Fibroblast of lung (primary cell): Measurements from ENCODE around the gene MAGEH1. TPM values are rescaled to one million over a fixed set of nuclear protein-coding genes. Genes with fewer than 3 reads are reported as not detected.

Source experiments
- DNase-seq, 2 donors: peaks; one replicate each; pipeline versions ENCODE4 v3.0.0 to v3.0.0-alpha.2; 2010; ENCODE audit warnings: low read depth in 2 of 2
- H2AFZ ChIP-seq: 2 replicates; pipeline ENCODE4 v1.5.1; 2012; ENCODE audit warnings: low read length, control low read depth, inconsistent platforms
- H3K27ac ChIP-seq: 2 replicates; pipeline ENCODE4 v1.5.1; 2011; ENCODE audit warnings: low read length, control low read depth; ENCODE audit not compliant: insufficient read depth
- H3K27me3 ChIP-seq: 2 replicates; pipeline ENCODE4 v1.5.1; 2011; ENCODE audit warnings: mild to moderate bottlenecking, low read length; ENCODE audit not compliant: control insufficient read depth, insufficient read depth
- H3K36me3 ChIP-seq: 2 replicates; pipeline ENCODE4 v1.5.1; 2011; ENCODE audit warnings: low read length; ENCODE audit not compliant: control insufficient read depth, insufficient read depth
- H3K4me1 ChIP-seq: 2 replicates; pipeline ENCODE4 v1.5.1; 2011; ENCODE audit warnings: low read length; ENCODE audit not compliant: control insufficient read depth, insufficient read depth; ENCODE audit errors: extremely low read depth
- H3K4me2 ChIP-seq: 2 replicates; pipeline ENCODE4 v1.5.1; 2011; ENCODE audit warnings: low read length, control low read depth; ENCODE audit not compliant: insufficient read depth; ENCODE audit errors: extremely low read depth
- H3K4me3 ChIP-seq, 4 experiments: fragments of 200-600 bp in 1 of 4; sonication (generic) in 1 of 4; replicated peaks in 1 of 4; 2 replicates each; pipeline ENCODE4 v1.5.1; 2011 to 2016; ENCODE audit warnings: low read length in 4 of 4, low read depth in 3 of 4, mild to moderate bottlenecking in 3 of 4, control low read depth in 2 of 4, inconsistent platforms in 1 of 4, mixed read lengths in 1 of 4; ENCODE audit not compliant: insufficient read depth in 1 of 4; ENCODE audit errors: control extremely low read depth in 1 of 4
- H3K79me2 ChIP-seq: 2 replicates; pipeline ENCODE4 v1.5.1; 2012; ENCODE audit warnings: mild to moderate bottlenecking, low read length, inconsistent platforms; ENCODE audit not compliant: control insufficient read depth, insufficient read depth
- H3K9ac ChIP-seq: 2 replicates; pipeline ENCODE4 v1.5.1; 2011; ENCODE audit warnings: mild to moderate bottlenecking, low read length, control low read depth; ENCODE audit not compliant: insufficient read depth
- H3K9me3 ChIP-seq: 2 replicates; pipeline ENCODE4 v1.5.1; 2012; ENCODE audit warnings: low read depth, low read length; ENCODE audit not compliant: control insufficient read depth, insufficient read depth
- H4K20me1 ChIP-seq: 2 replicates; pipeline ENCODE4 v1.5.1; 2011; ENCODE audit warnings: low read length; ENCODE audit not compliant: control insufficient read depth, insufficient read depth; ENCODE audit errors: extremely low read depth
- EZH2 ChIP-seq: IDR thresholded peaks from 2 replicates; pipeline ENCODE4 v1.5.1; 2012; ENCODE audit warnings: low read length, control low read depth, mild to moderate bottlenecking; ENCODE audit errors: missing control alignments
- polyA plus RNA-seq, 2 donors: library from polyadenylated mRNA; depleted of rRNA in 1 of 2; stranded (reverse) in 1 of 2; unstranded in 1 of 2; fragments of >200 nt; gene quantifications; 2 replicates each; pipeline ENCODE4 v1.2.1, GENCODE V29; 2011 to 2012; ENCODE audit warnings: missing spikeins in 1 of 2
- total RNA-seq: library from RNA; depleted of rRNA; stranded (reverse); fragments of >200 nt; gene quantifications from 2 replicates; pipeline ENCODE4 v1.2.1, GENCODE V29; 2014
- TF ChIP-seq, protein P1 (sequence below), 2 donors: IDR thresholded peaks in 1 of 2; conservative IDR thresholded peaks in 1 of 2; 1 replicate in 1 of 2; 2 replicates in 1 of 2; pipeline ENCODE4 v1.5.1; 2011 to 2012; ENCODE audit warnings: low read length in 2 of 2, control low read depth in 1 of 2, inconsistent platforms in 1 of 2, low read depth in 1 of 2, mild to moderate bottlenecking in 1 of 2

The MAGEH1 gene
- total and polyA plus RNA-seq, 2 donors (not counting 1 experiment from before 2014, with no cell fraction given), result 16.5 to 38.5 TPM

DNA sequence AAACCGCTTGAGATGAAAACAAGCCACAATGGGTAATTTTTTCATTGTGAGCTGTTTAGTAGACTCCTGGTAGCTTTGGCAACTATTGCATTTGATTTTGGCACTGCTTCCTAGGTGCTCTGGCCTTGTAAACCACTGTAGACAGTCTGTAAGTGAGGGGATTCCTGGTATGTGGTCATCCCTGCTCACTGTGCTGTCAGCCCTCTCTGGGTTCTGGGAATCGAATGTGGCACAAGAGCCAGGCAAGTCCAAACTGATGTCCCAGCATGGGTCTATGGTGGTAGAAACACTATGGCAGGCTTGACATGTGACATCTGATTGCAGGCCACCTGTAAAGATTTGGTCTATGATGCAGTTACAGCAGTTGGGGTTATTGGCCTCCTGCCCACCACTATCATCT lies 35.2 kb downstream of the MAGEH1 start:
- Histone ChIP-seq H3K27ac (no peak overlapping the region), H3K4me2 (no peak overlapping the region), H3K9me3 (no peaks in the 10 kb centered on the region), H3K9ac (no peak overlapping the region), H3K79me2 (no peaks in the 10 kb centered on the region), H3K36me3 (no peaks in the 10 kb centered on the region), H4K20me1 (no peaks in the 10 kb centered on the region), H3K4me1 (no peaks in the 10 kb centered on the region), H3K4me3 (no peak overlapping the region), H3K27me3 (no peaks in the 10 kb centered on the region), H2AFZ (no peak overlapping the region)
- TF ChIP-seq, protein P1, sequence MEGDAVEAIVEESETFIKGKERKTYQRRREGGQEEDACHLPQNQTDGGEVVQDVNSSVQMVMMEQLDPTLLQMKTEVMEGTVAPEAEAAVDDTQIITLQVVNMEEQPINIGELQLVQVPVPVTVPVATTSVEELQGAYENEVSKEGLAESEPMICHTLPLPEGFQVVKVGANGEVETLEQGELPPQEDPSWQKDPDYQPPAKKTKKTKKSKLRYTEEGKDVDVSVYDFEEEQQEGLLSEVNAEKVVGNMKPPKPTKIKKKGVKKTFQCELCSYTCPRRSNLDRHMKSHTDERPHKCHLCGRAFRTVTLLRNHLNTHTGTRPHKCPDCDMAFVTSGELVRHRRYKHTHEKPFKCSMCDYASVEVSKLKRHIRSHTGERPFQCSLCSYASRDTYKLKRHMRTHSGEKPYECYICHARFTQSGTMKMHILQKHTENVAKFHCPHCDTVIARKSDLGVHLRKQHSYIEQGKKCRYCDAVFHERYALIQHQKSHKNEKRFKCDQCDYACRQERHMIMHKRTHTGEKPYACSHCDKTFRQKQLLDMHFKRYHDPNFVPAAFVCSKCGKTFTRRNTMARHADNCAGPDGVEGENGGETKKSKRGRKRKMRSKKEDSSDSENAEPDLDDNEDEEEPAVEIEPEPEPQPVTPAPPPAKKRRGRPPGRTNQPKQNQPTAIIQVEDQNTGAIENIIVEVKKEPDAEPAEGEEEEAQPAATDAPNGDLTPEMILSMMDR (conservative IDR thresholded peaks at IDR 0.05 in 1 of 2, IDR thresholded peaks at IDR 0.05 in 1 of 2; ENCODE audit: low read depth in 1 of 2, low read length in 2 of 2), result no peak
- TF ChIP-seq EZH2, result no peak
- no peak for DNase-seq

- Histone ChIP-seq H3K27ac (no peak overlapping the region), H4K20me1 (no peaks in the 10 kb centered on the region), H3K4me2 (no peak overlapping the region), H3K36me3 (no peaks in the 10 kb centered on the region), H3K4me1 (no peaks in the 10 kb centered on the region), H3K9ac (no peak overlapping the region), H3K4me3 (peak overlapping the region in 2 of 4 experiments; percentile 31 to 72), H3K79me2 (no peaks in the 10 kb centered on the region), H3K9me3 (no peaks in the 10 kb centered on the region), H3K27me3 (no peaks in the 10 kb centered on the region), H2AFZ (peak overlapping the region; percentile 27)
- DNase-seq, result peak in 1 of 2 donors; percentile 8
- TF ChIP-seq, protein P1 (conservative IDR thresholded peaks at IDR 0.05 in 1 of 2, IDR thresholded peaks at IDR 0.05 in 1 of 2; ENCODE audit: low read depth in 1 of 2, low read length in 2 of 2), result no peak
- no peak for TF ChIP-seq EZH2
Measured at GRCh38 chrX:55488006-55488592, 36.2 kb downstream of the MAGEH1 start.

DNA sequence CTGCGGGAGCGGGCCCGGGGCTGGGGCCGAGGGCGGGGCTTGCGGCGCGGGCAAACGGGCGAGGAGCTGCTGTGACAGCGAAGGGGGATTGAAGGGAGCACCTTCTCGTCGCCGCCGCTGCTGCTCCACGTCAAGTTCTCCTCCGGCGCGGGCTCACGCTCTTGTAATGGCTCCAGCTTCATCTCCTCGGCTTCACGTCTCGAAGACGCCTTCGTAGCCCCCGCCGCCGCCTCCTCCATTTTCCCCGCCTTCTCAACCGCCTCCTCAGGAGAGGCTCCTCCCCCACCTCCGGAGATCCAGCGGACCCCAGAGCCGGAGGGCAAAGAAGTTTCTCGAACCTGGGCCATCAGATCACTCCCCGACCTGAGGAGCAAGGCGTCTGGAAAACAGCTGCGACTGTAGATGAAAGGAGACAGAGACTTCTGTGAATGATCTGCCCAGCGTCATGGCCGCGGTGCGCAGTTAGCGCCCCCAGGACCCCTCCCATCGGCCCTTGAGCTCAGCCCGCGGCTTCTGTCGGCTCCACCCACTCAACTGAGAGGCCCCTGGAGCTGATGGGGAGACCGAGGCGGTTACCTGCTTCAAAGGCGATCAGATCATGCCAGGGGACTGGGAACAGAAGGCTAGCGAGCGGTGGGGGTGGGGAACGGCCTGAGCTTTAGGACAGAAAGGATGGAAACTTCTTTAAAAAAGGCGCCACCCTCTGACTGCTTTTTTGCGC lies 36.8 kb downstream of the MAGEH1 start:
- peak overlapping the region; percentile 61 to 87 (median 68) for H3K4me3 ChIP-seq

More for the DNA sequence above, 36.8 kb downstream of the MAGEH1 start:
- Histone ChIP-seq H3K9me3 (no peaks in the 10 kb centered on the region), H3K27ac (peak overlapping the region; percentile 84), H3K4me2 (peak overlapping the region; percentile 69), H2AFZ (peak overlapping the region; percentile 69), H3K27me3 (no peaks in the 10 kb centered on the region), H3K9ac (peak overlapping the region; percentile 48), H3K4me1 (no peaks in the 10 kb centered on the region), H3K79me2 (no peaks in the 10 kb centered on the region), H4K20me1 (no peaks in the 10 kb centered on the region), H3K36me3 (no peaks in the 10 kb centered on the region)
- DNase-seq, result peak; percentile 45 to 74
- TF ChIP-seq, protein P1 (conservative IDR thresholded peaks at IDR 0.05 in 1 of 2, IDR thresholded peaks at IDR 0.05 in 1 of 2; ENCODE audit: low read depth in 1 of 2, low read length in 2 of 2), result no peak
- TF ChIP-seq EZH2, result no peak
